PC-9 (cell line): Measurements from ENCODE around the gene PAX7. TPM values are rescaled to one million over a fixed set of nuclear protein-coding genes. Genes with fewer than 3 reads are reported as not detected.

Experiments used
- BruUV-seq: library from RNA; stranded (reverse); fragments of 400-500 nt; replicated peaks from 2 replicates; lab custom pipeline; 2021; lab: Mats Ljungman, UMichigan
- CTCF ChIA-PET: fragments of 300-600 bp; sonication (Branson Sonifier 250); formaldehyde crosslinking; loops from one replicate; lab custom pipeline; 2022; ENCODE audit warnings: antibody characterized with exemption; lab: Charles Lee
- POLR2A ChIA-PET: fragments of 300-600 bp; sonication (Branson Sonifier 250); formaldehyde crosslinking; loops from one replicate; lab custom pipeline; 2022; ENCODE audit warnings: antibody characterized with exemption; ENCODE audit not compliant: unreplicated experiment; lab: Charles Lee
- DNase-seq, 2 experiments: peaks; one replicate each; pipeline versions ENCODE4 v3.0.0 to v3.0.0-alpha.2; 2015 to 2022; ENCODE audit warnings: mixed read lengths in 1 of 2
- H2AFZ ChIP-seq: fragments of 200-600 bp; sonication (generic); 2 replicates; pipeline ENCODE4 v1.8.1; 2017; ENCODE audit warnings: antibody characterized with exemption
- H3F3A ChIP-seq: fragments of 200-600 bp; sonication (generic); 2 replicates; pipeline ENCODE4 v1.8.1; 2017; ENCODE audit warnings: antibody characterized with exemption, mild to moderate bottlenecking, low read depth; ENCODE audit not compliant: insufficient read depth
- H3K27ac ChIP-seq: fragments of 200-600 bp; sonication (generic); 2 replicates; pipeline ENCODE4 v1.6.1; 2016; ENCODE audit warnings: mixed run types
- H3K27me3 ChIP-seq: fragments of 200-600 bp; sonication (generic); 2 replicates; pipeline ENCODE4 v1.6.1; 2016; ENCODE audit warnings: low read depth, mixed run types; ENCODE audit not compliant: insufficient read depth
- H3K36me3 ChIP-seq: fragments of 200-600 bp; sonication (generic); 2 replicates; pipeline ENCODE4 v1.6.1; 2016; ENCODE audit warnings: low read depth, mixed run types
- H3K4me1 ChIP-seq: fragments of 200-600 bp; sonication (generic); replicated peaks from 2 replicates; pipeline ENCODE4 v1.6.1; 2016; ENCODE audit warnings: mixed run types; ENCODE audit not compliant: insufficient read depth
- H3K4me2 ChIP-seq: fragments of 200-600 bp; sonication (generic); 2 replicates; pipeline ENCODE4 v1.6.1; 2017; ENCODE audit warnings: mixed run types
- H3K4me3 ChIP-seq: fragments of 200-600 bp; sonication (generic); 2 replicates; pipeline ENCODE4 v1.6.1; 2016; ENCODE audit warnings: mixed run types
- H3K79me2 ChIP-seq: fragments of 200-600 bp; sonication (generic); 2 replicates; pipeline ENCODE4 v1.6.1; 2017; ENCODE audit warnings: low read depth, mixed run types
- H3K9me2 ChIP-seq: fragments of 200-600 bp; sonication (generic); 2 replicates; pipeline ENCODE4 v1.8.1; 2017; ENCODE audit warnings: mild to moderate bottlenecking; ENCODE audit not compliant: insufficient read depth
- H3K9me3 ChIP-seq: fragments of 200-600 bp; sonication (generic); 2 replicates; pipeline ENCODE4 v1.8.1; 2016; ENCODE audit warnings: low read depth; ENCODE audit not compliant: insufficient read depth
- H4K20me1 ChIP-seq: fragments of 200-600 bp; sonication (generic); 2 replicates; pipeline ENCODE4 v1.8.1; 2017; ENCODE audit not compliant: insufficient read depth
- EZH2 ChIP-seq: fragments of 200-600 bp; sonication (generic); IDR thresholded peaks from 2 replicates; pipeline ENCODE4 v1.8.0; 2017; ENCODE audit warnings: antibody characterized with exemption, low read depth
- intact Hi-C: fragments of 100-400 bp; cut with micrococcal nuclease; formaldehyde crosslinking; loops from one replicate; pipeline ENCODE4 v1.10.0; 2022; ENCODE audit not compliant: unreplicated experiment
- total RNA-seq: library from RNA; stranded (reverse); gene quantifications from 2 replicates; pipeline ENCODE4 v1.2.3, GENCODE V29; 2021
- TF ChIP-seq, protein P1 (sequence below): fragments of 200-600 bp; sonication (generic); conservative IDR thresholded peaks from 2 replicates; pipeline ENCODE4 v1.6.1; 2017; ENCODE audit warnings: mixed run types, antibody characterized with exemption, mild to moderate bottlenecking, moderate library complexity

PAX7 gene
- total RNA-seq, 1 experiment from 2014 or later: not detected

DNA sequence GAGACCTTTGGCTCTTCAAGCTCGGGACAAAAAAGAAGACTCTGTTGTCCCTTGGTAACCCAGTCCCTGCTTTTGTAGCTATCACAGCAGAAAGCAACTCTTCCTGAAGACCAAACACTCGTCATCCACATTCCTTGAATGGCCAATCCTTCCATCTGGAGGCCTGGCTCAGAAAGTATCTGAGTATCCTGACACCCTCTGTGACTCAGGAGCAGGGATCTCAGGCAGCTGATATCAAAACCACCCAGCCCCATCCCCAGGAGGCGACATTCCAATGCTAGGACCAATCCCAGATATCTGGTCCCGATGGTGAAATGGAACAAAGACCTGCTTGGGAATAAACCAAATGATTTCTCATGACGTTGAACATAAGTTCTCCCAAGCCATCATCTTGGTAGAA is 116.3 kb downstream of the PAX7 start:
- H3K9me2 ChIP-seq: no peaks in the 10 kb centered on the region
- peaks cover 42% of the 10 kb centered on the region for H3K27me3 ChIP-seq
- intact Hi-C loops: no loop called here
- no peaks in the 10 kb centered on the region for H4K20me1 ChIP-seq
- H3K4me1 ChIP-seq: no peaks in the 10 kb centered on the region
- no peak overlapping the region for H3K27ac ChIP-seq
- no peaks in the 10 kb centered on the region for H3K36me3 ChIP-seq
- no peak overlapping the region for H3K4me2 ChIP-seq
- no peaks in the 10 kb centered on the region for H3F3A ChIP-seq
- DNase-seq: no peak
- TF ChIP-seq, protein P1, sequence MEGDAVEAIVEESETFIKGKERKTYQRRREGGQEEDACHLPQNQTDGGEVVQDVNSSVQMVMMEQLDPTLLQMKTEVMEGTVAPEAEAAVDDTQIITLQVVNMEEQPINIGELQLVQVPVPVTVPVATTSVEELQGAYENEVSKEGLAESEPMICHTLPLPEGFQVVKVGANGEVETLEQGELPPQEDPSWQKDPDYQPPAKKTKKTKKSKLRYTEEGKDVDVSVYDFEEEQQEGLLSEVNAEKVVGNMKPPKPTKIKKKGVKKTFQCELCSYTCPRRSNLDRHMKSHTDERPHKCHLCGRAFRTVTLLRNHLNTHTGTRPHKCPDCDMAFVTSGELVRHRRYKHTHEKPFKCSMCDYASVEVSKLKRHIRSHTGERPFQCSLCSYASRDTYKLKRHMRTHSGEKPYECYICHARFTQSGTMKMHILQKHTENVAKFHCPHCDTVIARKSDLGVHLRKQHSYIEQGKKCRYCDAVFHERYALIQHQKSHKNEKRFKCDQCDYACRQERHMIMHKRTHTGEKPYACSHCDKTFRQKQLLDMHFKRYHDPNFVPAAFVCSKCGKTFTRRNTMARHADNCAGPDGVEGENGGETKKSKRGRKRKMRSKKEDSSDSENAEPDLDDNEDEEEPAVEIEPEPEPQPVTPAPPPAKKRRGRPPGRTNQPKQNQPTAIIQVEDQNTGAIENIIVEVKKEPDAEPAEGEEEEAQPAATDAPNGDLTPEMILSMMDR: no peak
- no peak for TF ChIP-seq EZH2
- no peak overlapping the region for H3K4me3 ChIP-seq
- H2AFZ ChIP-seq: no peak overlapping the region
- CTCF ChIA-PET: no interaction called here
- no peaks in the 10 kb centered on the region for H3K79me2 ChIP-seq
- BruUV-seq: no TSS peak
- POLR2A ChIA-PET: no interaction called here
- no peaks in the 10 kb centered on the region for H3K9me3 ChIP-seq

- Histone ChIP-seq H3K4me3 (no peak overlapping the region), H3K9me2 (no peaks in the 10 kb centered on the region), H3K36me3 (no peaks in the 10 kb centered on the region), H3F3A (no peaks in the 10 kb centered on the region), H3K4me2 (no peak overlapping the region), H3K9me3 (no peaks in the 10 kb centered on the region), H3K27ac (no peak overlapping the region), H2AFZ (no peak overlapping the region), H3K79me2 (no peaks in the 10 kb centered on the region), H3K27me3 (peaks cover 42% of the 10 kb centered on the region), H3K4me1 (no peaks in the 10 kb centered on the region), H4K20me1 (no peaks in the 10 kb centered on the region)
- no peak for TF ChIP-seq EZH2
- TF ChIP-seq, protein P1: no peak
- CTCF ChIA-PET: no interaction called here
- no peak for DNase-seq
- intact Hi-C loops: no loop called here
- POLR2A ChIA-PET: interaction anchor here (0.7 kb wide), 1 partner anchor 25 kb away, joined by 4 read pairs; no protein-coding TSS in a partner anchor
- no TSS peak for BruUV-seq
These were observed 117.0 kb downstream of the PAX7 start for GRCh38 chr1:18747671-18748070.

DNA sequence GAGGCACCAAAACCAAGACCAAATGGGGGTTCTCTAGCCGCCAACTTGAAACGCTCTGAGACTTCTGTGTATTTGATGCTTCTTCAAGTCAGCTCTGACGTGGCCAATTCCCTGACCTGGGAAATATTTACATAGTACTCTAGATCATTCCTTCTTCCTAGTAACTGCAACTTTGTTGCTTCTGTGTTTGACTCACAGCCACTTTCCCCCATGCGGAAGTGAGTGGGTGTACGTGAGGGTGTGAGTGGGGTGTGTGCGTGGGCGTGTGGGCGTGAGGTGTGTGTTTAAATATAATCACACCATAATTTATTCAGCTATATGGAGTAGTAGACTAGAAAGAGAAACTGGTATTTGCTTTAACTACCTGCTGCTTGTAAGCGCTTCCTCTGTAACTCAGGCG is 117.8 kb downstream of the PAX7 start:
- H3K9me3 ChIP-seq: no peaks in the 10 kb centered on the region
- no peaks in the 10 kb centered on the region for H3K9me2 ChIP-seq
- H3K79me2 ChIP-seq: no peaks in the 10 kb centered on the region
- ChIA-PET POLR2A (interaction anchor here (0.7 kb wide), 1 partner anchor 26 kb away, joined by 4 read pairs; no protein-coding TSS in a partner anchor), CTCF (no interaction called here)
- H3K4me1 ChIP-seq: no peaks in the 10 kb centered on the region
- DNase-seq: no peak
- H2AFZ ChIP-seq: no peak overlapping the region
- H3K27ac ChIP-seq: no peak overlapping the region
- H3K4me2 ChIP-seq: no peak overlapping the region
- H4K20me1 ChIP-seq: no peaks in the 10 kb centered on the region
- no peaks in the 10 kb centered on the region for H3F3A ChIP-seq
- H3K4me3 ChIP-seq: no peak overlapping the region
- peaks cover 48% of the 10 kb centered on the region for H3K27me3 ChIP-seq
- TF ChIP-seq, protein P1: no peak
- TF ChIP-seq EZH2: no peak
- no peaks in the 10 kb centered on the region for H3K36me3 ChIP-seq
- intact Hi-C loops: no loop called here
- no TSS peak for BruUV-seq
